Activated CD8-positive, alpha-beta memory T cell treated with anti-CD3 and anti-CD28 coated beads, Interleukin-2, amount 50 U/mL, for 1 hour (primary cell): Measurements from ENCODE around the gene IL17RD.

Experiments used
- DNase-seq: peaks from one replicate; pipeline ENCODE4 v3.0.0-alpha.2; 2020; ENCODE audit errors: extremely low read depth

IL17RD gene

GRCh38 chr3:57065588-57065987, 99.6 kb downstream of the IL17RD start:
- DNase-seq = no peak

DNA sequence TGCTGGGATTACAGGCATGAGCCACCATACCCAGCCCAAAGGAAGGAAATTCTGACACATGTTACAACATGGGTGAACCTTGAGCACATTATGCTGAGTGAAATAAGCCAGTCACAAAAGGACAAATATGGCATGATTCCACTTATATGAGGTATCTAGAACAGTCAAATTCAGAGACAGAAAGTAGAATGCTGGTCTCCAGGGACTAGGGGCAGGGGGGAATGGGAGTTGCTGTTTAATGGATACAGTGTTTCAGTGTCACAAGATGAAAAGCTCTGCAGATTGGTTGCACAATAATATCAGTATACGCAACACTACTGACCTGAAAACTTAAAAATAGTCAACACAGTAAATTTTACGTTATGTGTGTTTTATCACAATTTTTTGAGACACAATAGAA, 100.6 kb downstream of the IL17RD start:
- DNase-seq = no peak

DNA sequence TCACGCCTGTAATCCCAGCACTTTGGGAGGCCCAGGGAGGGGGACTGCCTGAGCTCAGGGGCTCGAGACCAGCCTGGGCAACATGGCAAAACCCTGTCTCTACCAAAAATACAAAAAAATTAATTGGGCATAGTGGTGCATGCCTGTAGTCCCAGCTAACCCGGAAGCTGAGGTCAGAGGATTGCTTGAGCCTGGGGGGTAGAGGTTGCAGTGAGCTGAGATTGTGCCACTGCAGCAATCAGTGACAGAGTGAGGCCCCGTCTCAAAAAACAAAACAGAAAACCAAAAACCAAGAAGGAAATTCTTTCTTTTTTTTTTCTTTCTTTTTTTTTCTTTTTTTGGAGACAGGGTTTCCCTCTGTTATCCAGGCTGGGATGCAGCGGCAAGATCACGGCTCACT, 101.2 kb downstream of the IL17RD start:
- no peak for DNase-seq

DNA sequence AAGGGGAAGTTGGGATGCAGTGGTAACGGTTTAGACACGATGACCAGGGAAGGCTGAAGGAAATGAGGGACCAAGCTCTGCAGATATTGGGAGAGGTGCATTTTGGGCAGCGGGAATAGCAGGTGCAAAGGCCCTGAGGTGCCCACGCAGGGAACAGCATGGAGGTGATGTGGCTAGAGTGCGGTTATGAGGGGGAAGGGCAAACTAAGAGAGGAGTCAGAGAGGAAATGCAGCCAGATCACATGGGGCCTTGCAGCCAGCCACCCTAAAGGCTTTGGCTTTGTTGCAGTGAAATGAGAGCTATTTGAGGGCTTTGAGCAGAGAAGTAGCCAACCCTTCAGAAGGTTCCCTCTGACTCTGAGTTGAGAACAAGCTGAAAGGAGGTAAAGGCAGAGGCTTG, 102.1 kb downstream of the IL17RD start:
- no peak for DNase-seq

- DNase-seq = no peak
These were observed 103.0 kb downstream of the IL17RD start for GRCh38 chr3:57062101-57062631.

DNA sequence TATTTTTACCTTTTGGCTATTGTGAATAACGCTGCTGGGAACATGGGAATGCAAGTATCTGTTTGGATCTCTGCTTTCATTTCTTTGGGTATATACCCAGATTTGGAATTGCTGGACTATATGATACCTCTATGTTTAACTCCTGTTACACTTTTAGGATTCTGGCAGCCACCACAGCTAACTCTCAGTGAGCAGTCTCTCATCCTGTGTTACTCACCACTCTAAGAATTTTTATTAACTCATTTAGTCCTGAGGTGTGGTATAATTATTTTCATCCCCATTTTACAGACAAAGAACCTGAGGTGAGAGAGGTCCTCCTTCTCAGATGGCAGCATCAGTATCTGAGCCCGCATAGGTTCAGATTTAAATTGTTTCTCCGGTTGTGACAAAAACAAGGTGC, 103.6 kb downstream of the IL17RD start:
- no peak for DNase-seq

- no peak for DNase-seq
These were observed 104.9 kb downstream of the IL17RD start, which contains the start of gene SPATA12 for GRCh38 chr3:57060089-57060821. Gene SPATA12, plus strand, starts transcription at chr3:57060664. Its CDS starts 13,031 bp downstream, at chr3:57073695.

- no peak for DNase-seq
These were observed 105.7 kb downstream of the IL17RD start for GRCh38 chr3:57059411-57059810.

DNA sequence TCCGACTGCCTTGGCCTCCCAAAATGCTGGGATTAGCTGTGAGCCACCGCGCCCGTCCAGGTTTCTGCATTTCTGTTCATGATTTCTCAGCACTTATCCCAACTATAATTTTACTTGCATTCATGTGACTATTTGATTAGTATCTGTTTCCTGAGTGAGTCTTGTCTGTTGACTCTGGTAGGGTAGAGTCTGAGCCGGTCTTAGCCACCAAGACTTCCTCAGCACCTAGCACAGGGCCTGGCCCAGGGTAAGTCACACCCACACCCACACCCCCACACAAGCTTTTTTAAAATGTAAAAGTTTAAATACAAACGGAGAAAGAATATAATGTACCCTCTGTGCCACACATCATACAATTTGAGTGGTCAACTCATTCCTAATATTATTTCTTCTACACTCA, 107.8 kb downstream of the IL17RD start:
- DNase-seq = no peak

DNA sequence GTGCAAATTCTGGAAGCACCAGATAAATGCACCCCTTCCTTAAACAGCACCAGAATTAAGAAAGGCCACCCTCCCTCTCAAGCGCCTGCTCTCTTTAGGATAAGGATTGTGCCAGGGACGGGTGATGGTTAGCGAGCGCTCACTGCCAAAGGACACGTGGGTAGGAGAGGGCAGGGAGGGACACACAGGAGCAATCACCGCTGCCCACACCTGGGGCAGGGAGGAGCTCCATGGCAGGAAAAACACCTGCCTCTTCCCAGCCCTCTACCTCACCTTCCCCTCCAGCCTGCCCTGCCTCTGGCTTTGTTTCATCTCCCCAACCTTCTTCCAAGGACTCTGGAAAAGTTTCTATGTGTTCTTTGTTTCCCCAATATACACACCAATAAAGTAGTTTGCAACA, 112.0 kb downstream of the IL17RD start:
- DNase-seq = no peak

- DNase-seq = no peak
These were observed 112.5 kb downstream of the IL17RD start for GRCh38 chr3:57052662-57053061.

- no peak for DNase-seq
These were observed 116.4 kb downstream of the IL17RD start for GRCh38 chr3:57048728-57049127.

DNA sequence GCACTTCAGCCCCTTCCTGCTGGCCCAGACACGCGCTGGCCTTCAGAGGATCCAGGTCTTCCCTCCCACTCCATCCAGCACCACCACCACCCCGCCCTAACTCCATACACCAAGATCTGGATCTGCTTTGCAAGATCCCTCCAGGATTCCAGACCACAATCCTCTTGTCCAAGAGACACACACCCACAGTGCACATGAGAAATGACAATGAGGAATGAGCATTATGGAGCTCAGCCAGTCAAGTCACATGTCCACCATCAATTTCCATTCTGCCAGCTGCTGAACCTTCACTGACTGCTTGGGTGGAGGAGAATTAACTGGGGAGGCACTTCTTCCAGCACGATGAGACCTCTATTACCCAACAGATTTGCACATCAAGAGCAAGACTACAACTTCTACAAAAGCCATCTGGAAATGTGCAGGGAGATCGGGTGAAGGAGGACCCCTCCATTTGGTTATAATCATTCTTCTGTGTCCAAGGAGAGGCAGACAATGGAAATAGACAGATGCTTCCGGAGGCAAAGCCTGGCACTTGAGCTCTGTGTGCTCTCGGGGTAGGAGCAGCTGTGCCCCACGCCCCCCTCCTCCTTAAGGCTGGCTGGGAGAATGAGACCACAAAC, 117.0 kb downstream of the IL17RD start:
- DNase-seq = no peak

DNA sequence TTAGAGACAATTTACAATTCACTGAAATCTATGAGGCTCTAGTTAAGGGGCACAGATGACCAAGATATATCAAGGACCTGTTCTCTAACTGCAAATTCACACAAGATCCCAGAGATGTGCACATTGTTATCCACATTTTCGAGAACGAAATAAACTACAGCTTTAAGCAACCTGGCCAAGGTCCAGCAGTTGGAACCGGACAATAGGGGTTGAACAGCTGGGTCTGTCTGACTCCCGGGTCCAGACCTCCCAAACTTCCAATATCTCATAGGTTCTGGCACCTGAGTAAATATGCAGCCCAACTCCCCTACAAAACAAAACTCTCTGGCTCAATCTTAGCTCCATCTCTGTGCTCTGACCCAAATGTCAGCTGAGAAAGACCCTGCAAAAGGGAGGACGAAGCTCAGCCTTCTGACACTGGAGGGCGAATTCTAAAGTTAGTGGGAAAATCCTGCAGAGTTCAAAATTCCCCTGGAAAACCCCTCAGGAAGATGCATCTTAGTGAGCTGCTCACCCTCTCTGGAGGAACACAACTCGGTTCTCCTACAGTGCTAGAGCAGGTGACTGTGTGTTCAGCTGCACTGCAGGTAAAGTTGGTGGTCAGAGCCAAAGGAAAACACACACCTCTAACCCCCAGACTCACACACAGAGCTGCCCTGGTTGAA, 118.9 kb downstream of the IL17RD start:
- no peak for DNase-seq

- no peak for DNase-seq
These were observed 121.6 kb downstream of the IL17RD start for GRCh38 chr3:57043518-57043917.

- no peak for DNase-seq
These were observed 123.5 kb downstream of the IL17RD start for GRCh38 chr3:57041674-57042073.
